ENCODE data around the gene LRWD1.

LRWD1 gene

GRCh38 chr7:102464577-102465280 lies at the start of gene LRWD1, which contains the start of gene ALKBH4:
LRWD1 (plus strand) TSS chr7:102464984; CDS start chr7:102465081, 97 bp downstream.
ALKBH4 (minus strand) TSS chr7:102464863; CDS start chr7:102464836, 27 bp downstream.
- peak; percentile 97 for DNase-seq

GRCh38 chr7:102415685-102416225 lies 49.0 kb upstream of the LRWD1 start:
- peak; percentile 87 for DNase-seq

- no peak for DNase-seq
Measured at GRCh38 chr7:102416406-102416805, 48.4 kb upstream of the LRWD1 start.

- no peak for DNase-seq
Measured at GRCh38 chr7:102417105-102417504, 47.7 kb upstream of the LRWD1 start.

- no peak for DNase-seq
Measured at GRCh38 chr7:102418592-102418991, 46.2 kb upstream of the LRWD1 start.

GRCh38 chr7:102421706-102422240 lies 43.0 kb upstream of the LRWD1 start:
- DNase-seq = no peak

- no peak for DNase-seq
Measured at GRCh38 chr7:102424129-102424551, 40.6 kb upstream of the LRWD1 start.

GRCh38 chr7:102424787-102425218 lies 40.0 kb upstream of the LRWD1 start:
- DNase-seq = no peak

- peak; percentile 93 for DNase-seq
Measured at GRCh38 chr7:102425639-102426267, 39.0 kb upstream of the LRWD1 start.

GRCh38 chr7:102426268-102427018 lies 38.3 kb upstream of the LRWD1 start:
- peak; percentile 91 for DNase-seq

GRCh38 chr7:102427019-102427405 lies 37.8 kb upstream of the LRWD1 start:
- no peak for DNase-seq

GRCh38 chr7:102429141-102429899 lies 35.5 kb upstream of the LRWD1 start:
- no peak for DNase-seq

GRCh38 chr7:102431617-102432298 lies 33.0 kb upstream of the LRWD1 start:
- peak; percentile 69 for DNase-seq

GRCh38 chr7:102432442-102433218 lies 32.2 kb upstream of the LRWD1 start:
- no peak for DNase-seq

GRCh38 chr7:102433219-102434038 lies 31.4 kb upstream of the LRWD1 start, which contains the start of gene ORAI2:
ORAI2 (plus strand) TSS chr7:102433575; CDS start chr7:102438957, 5,382 bp downstream.
- DNase-seq = peak; percentile 93

- no peak for DNase-seq
Measured at GRCh38 chr7:102434039-102434486, 30.7 kb upstream of the LRWD1 start.

GRCh38 chr7:102436118-102436517 lies 28.7 kb upstream of the LRWD1 start:
- no peak for DNase-seq

- DNase-seq = no peak
Measured at GRCh38 chr7:102439963-102440795, 24.6 kb upstream of the LRWD1 start.
